B cell (primary cell): Measurements from ENCODE around the gene TAPBPL.

Experiments
- EZH2 ChIP-seq: IDR thresholded peaks from 2 replicates; pipeline ENCODE4 v1.6.1; 2012; ENCODE audit warnings: borderline replicate concordance, low read depth, mild to moderate bottlenecking, moderate library complexity, low read length; ENCODE audit not compliant: insufficient read depth, poor library complexity, severe bottlenecking
- TF ChIP-seq, protein P1 (sequence below): fragments of 200-600 bp; IDR thresholded peaks from one replicate; pipeline ENCODE4 v1.8.0; 2022; ENCODE audit warnings: antibody characterized with exemption, mild to moderate bottlenecking

DNA sequence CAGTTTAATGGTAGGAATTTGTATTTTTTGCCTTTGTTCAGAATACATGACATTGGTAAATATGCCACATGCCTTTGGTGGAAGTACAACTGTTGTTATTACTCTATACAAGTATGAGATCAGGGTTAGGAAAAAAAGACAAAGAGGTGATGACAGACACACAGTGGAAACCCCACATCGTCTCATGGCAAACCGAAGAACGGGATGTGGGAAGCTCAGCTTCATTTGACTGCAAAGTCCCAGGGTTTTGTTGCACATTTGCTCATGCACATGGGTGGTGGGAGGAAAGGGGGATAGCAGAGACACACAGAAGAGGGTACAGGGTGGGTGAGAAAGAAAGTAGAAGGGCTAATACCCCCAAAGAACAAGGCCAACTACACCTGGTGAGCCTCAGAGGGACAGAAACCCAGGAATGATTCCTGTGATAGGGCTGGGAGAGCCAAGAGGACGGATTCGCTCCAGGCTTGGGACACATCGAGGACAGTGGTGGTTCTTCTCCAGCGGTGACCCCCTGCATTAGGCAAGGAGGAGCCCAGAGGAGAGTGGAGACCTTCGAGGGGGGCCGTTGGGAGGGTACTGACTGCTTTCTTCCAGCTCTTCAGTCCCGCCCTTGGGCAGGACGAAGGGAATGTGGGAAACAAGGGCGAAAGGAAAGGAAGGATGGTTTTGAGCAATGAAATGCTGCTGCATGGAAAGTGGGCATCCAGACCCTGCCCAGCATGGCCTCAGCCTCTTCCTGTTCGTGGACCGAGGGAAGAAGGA is 10.6 kb downstream of the TAPBPL start:
- TF ChIP-seq, protein P1, sequence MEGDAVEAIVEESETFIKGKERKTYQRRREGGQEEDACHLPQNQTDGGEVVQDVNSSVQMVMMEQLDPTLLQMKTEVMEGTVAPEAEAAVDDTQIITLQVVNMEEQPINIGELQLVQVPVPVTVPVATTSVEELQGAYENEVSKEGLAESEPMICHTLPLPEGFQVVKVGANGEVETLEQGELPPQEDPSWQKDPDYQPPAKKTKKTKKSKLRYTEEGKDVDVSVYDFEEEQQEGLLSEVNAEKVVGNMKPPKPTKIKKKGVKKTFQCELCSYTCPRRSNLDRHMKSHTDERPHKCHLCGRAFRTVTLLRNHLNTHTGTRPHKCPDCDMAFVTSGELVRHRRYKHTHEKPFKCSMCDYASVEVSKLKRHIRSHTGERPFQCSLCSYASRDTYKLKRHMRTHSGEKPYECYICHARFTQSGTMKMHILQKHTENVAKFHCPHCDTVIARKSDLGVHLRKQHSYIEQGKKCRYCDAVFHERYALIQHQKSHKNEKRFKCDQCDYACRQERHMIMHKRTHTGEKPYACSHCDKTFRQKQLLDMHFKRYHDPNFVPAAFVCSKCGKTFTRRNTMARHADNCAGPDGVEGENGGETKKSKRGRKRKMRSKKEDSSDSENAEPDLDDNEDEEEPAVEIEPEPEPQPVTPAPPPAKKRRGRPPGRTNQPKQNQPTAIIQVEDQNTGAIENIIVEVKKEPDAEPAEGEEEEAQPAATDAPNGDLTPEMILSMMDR, result no peak
- TF ChIP-seq EZH2, result no peak
